Gastrocnemius medialis (tissue), 4 donors: Measurements from ENCODE around the gene NDUFB7. TPM values are rescaled to one million over a fixed set of nuclear protein-coding genes. Genes with fewer than 3 reads are reported as not detected.

ENCODE experiments used
- ATAC-seq, 2 donors: fragments of 150-250 bp; one replicate each; pipeline ENCODE4 v1.9.1; 2016
- DNase-seq, 2 donors: peaks; one replicate each; pipeline ENCODE4 v3.0.0-alpha.2; 2019
- H3K27ac ChIP-seq, 4 donors: fragments of 200-600 bp; sonication (generic); 1 replicate in 1 of 4; 2 replicates in 3 of 4; pipeline ENCODE4 v1.5.1; 2016 to 2018; ENCODE audit warnings: mild to moderate bottlenecking in 2 of 4, moderate library complexity in 1 of 4
- H3K27me3 ChIP-seq, 3 donors: fragments of 200-600 bp; sonication (generic) in 2 of 3; 1 replicate in 1 of 3; 2 replicates in 2 of 3; pipeline versions ENCODE4 v1.5.1 to v1.6.0; 2016 to 2019; ENCODE audit warnings: mild to moderate bottlenecking in 1 of 3, moderate library complexity in 1 of 3
- H3K36me3 ChIP-seq, 2 donors: fragments of 200-600 bp; sonication (generic) in 1 of 2; one replicate each; pipeline ENCODE4 v1.5.1; 2017 to 2018
- H3K4me1 ChIP-seq, 2 donors: fragments of 200-600 bp; sonication (generic) in 1 of 2; one replicate each; pipeline ENCODE4 v1.5.1; 2016 to 2017; ENCODE audit warnings: mild to moderate bottlenecking in 2 of 2
- H3K4me3 ChIP-seq, 4 donors: fragments of 200-600 bp; sonication (generic) in 3 of 4; 1 replicate in 1 of 4; 2 replicates in 3 of 4; pipeline ENCODE4 v1.5.1; 2016 to 2019; ENCODE audit warnings: mild to moderate bottlenecking in 2 of 4
- H3K9me3 ChIP-seq, 3 donors: fragments of 200-600 bp; sonication (generic) in 2 of 3; 1 replicate in 1 of 3; 2 replicates in 2 of 3; pipeline ENCODE4 v1.5.1; 2016 to 2019
- CTCF ChIP-seq, 5 experiments: fragments of 450-650 bp in 3 of 5; fragments of 200-600 bp in 2 of 5; sonication (generic) in 2 of 5; IDR thresholded peaks in 4 of 5; conservative IDR thresholded peaks in 1 of 5; 1 replicate in 4 of 5; 2 replicates in 1 of 5; pipeline ENCODE4 v1.5.1; 2016 to 2019; ENCODE audit warnings: antibody characterized with exemption in 5 of 5, mild to moderate bottlenecking in 3 of 5, moderate library complexity in 3 of 5
- POLR2A ChIP-seq, 2 donors: fragments of 450-650 bp; IDR thresholded peaks; one replicate each; pipeline ENCODE4 v1.6.1; 2017; ENCODE audit warnings: antibody characterized with exemption in 2 of 2, mild to moderate bottlenecking in 2 of 2, moderate library complexity in 2 of 2
- in situ Hi-C, 4 donors: fragments of 200-750 bp; cut with MboI; loops; one replicate each; pipeline versions ENCODE4 v1.15.0 to v1.8.0; 2017; ENCODE audit warnings: low sequenced_read_pairs in 4 of 4
- intact Hi-C: fragments of 100-400 bp; cut with DNase I; formaldehyde crosslinking; loops from one replicate; pipeline ENCODE4 v1.15.1; 2023; ENCODE audit warnings: low total_unique reads
- total RNA-seq, 4 donors: library from RNA; depleted of rRNA; stranded (reverse); fragments of >200 nt; gene quantifications; one replicate each; pipeline versions ENCODE4 v1.1.0 to v1.2.3, GENCODE V29; 2016

Gene NDUFB7
- total RNA-seq, 4 donors from 2014 or later = 344 to 756 (median 532) TPM

- intact Hi-C loops (no loop called here), in situ Hi-C loops (no loop called here)
- DNase-seq = no peak
- TF ChIP-seq CTCF (IDR thresholded peaks at IDR 0.05 in 4 of 5, conservative IDR thresholded peaks at IDR 0.05 in 1 of 5) (no peak), POLR2A (IDR thresholded peaks at IDR 0.05) (no peak)
- no peak for ATAC-seq
- peaks cover 7 to 13% of the 10 kb centered on the region in 2 donors for H3K4me1 ChIP-seq
- peak overlapping the region in 1 of 4 donors; percentile 85 for H3K27ac ChIP-seq
- no peak overlapping the region for H3K4me3 ChIP-seq
- no peaks in the 10 kb centered on the region for H3K9me3 ChIP-seq
- no peaks in the 10 kb centered on the region for H3K27me3 ChIP-seq
- no peaks in the 10 kb centered on the region for H3K36me3 ChIP-seq
These were observed 46.1 kb downstream of the NDUFB7 start for GRCh38 chr19:14525729-14526128.

GRCh38 chr19:14520543-14520942, 51.3 kb downstream of the NDUFB7 start:
- Histone ChIP-seq H3K9me3 (no peaks in the 10 kb centered on the region), H3K27me3 (no peaks in the 10 kb centered on the region), H3K4me3 (no peak overlapping the region), H3K27ac (peak overlapping the region; percentile 95 to 100 (median 98)), H3K4me1 (peaks cover 24% of the 10 kb centered on the region in 2 donors), H3K36me3 (peaks cover 0 to 10% of the 10 kb centered on the region in 2 donors)
- no peak for ATAC-seq
- TF ChIP-seq CTCF (IDR thresholded peaks at IDR 0.05 in 4 of 5, conservative IDR thresholded peaks at IDR 0.05 in 1 of 5) (no peak), POLR2A (IDR thresholded peaks at IDR 0.05) (no peak)
- intact Hi-C loops (no loop called here), in situ Hi-C loops (no loop called here)
- no peak for DNase-seq

- no peak for ATAC-seq
- H3K4me3 ChIP-seq = no peak overlapping the region
- no peaks in the 10 kb centered on the region for H3K27me3 ChIP-seq
- in situ Hi-C loops = loop anchor here in 1 of 4 donors (10.0 kb wide), 1 partner anchor 45 kb away; no protein-coding TSS in a partner anchor
- peaks cover 0 to 16% of the 10 kb centered on the region in 2 donors for H3K36me3 ChIP-seq
- H3K9me3 ChIP-seq = no peaks in the 10 kb centered on the region
- peaks cover 30% of the 10 kb centered on the region in 2 donors for H3K4me1 ChIP-seq
- no peak for DNase-seq
- intact Hi-C loops = loop anchor here (5.0 kb wide), 1 partner anchor 138 kb away; the partner anchor contains the start of gene ADGRE5
- TF ChIP-seq CTCF (IDR thresholded peaks at IDR 0.05 in 4 of 5, conservative IDR thresholded peaks at IDR 0.05 in 1 of 5) (no peak), POLR2A (IDR thresholded peaks at IDR 0.05) (no peak)
- peak overlapping the region; percentile 95 to 100 (median 98) for H3K27ac ChIP-seq
These were observed 51.9 kb downstream of the NDUFB7 start for GRCh38 chr19:14519860-14520407.

- Histone ChIP-seq H3K9me3 (no peaks in the 10 kb centered on the region), H3K36me3 (peaks cover 0 to 22% of the 10 kb centered on the region in 2 donors), H3K27ac (peak overlapping the region; percentile 95 to 100 (median 98)), H3K4me1 (peaks cover 31 to 33% of the 10 kb centered on the region in 2 donors), H3K27me3 (no peaks in the 10 kb centered on the region), H3K4me3 (peak overlapping the region in 3 of 4 donors; percentile 40 to 59 (median 52))
- no peak for TF ChIP-seq CTCF (IDR thresholded peaks at IDR 0.05 in 4 of 5, conservative IDR thresholded peaks at IDR 0.05 in 1 of 5)
- no peak for TF ChIP-seq POLR2A (IDR thresholded peaks at IDR 0.05)
- intact Hi-C loops (loop anchor here (5.0 kb wide), 1 partner anchor 137 kb away; the partner anchor contains the start of gene ADGRE5), in situ Hi-C loops (loop anchor here in 1 of 4 donors (10.0 kb wide), 1 partner anchor 45 kb away; no protein-coding TSS in a partner anchor)
- DNase-seq (no peak), ATAC-seq (no peak)
These were observed 52.5 kb downstream of the NDUFB7 start for GRCh38 chr19:14519245-14519859.
